Measurements from ENCODE around the gene UNK. TPM values are rescaled to one million over a fixed set of nuclear protein-coding genes. Genes with fewer than 3 reads are reported as not detected.

The UNK gene
- total RNA-seq, 2 experiments from 2014 or later, result 41.5 to 67.6 TPM

- Histone ChIP-seq H3K36me3 (ENCODE audit: insufficient read depth, low read length) (0 out of 2 replicates have a peak, but pooled peaks cover 7% of the 10 kb centered on the region), H2AFZ (ENCODE audit: low read length) (no peak overlapping the region), H4K20me1 (ENCODE audit: insufficient read depth, low read length) (no peaks in the 10 kb centered on the region), H3K9me2 (ENCODE audit: insufficient read depth, low read length) (no peaks in the 10 kb centered on the region), H3K4me1 (ENCODE audit: insufficient read depth, low read length, poor library complexity, severe bottlenecking) (peaks cover 41% of the 10 kb centered on the region), H3K4me3 (ENCODE audit: low read depth, low read length, poor library complexity, severe bottlenecking) (no peak overlapping the region), H3K79me2 (ENCODE audit: insufficient read depth, low read depth, low read length) (no peaks in the 10 kb centered on the region), H3K27ac (ENCODE audit: low read depth, low read length, poor library complexity, severe bottlenecking) (no peak overlapping the region), H3K9me3 (ENCODE audit: low read length) (no peaks in the 10 kb centered on the region), H3K4me2 (ENCODE audit: low read length) (no peak overlapping the region)
- TF ChIP-seq EZH2phosphoT487 (IDR thresholded peaks at IDR 0.05; ENCODE audit: borderline replicate concordance, low read depth, low read length), result no peak
- no peak for TF ChIP-seq CTCF (conservative IDR thresholded peaks at IDR 0.05; ENCODE audit: low read length)
- POLR2A ChIA-PET, result interaction anchor here (0.6 to 3.5 kb wide), 3 partner anchors 16 to 511 kb away, joined by 8 to 28 read pairs (median 11); partner anchors contain the start of gene WBP2
- BruUV-seq (replicated peaks), result TSS peak; percentile 74
- intact Hi-C loops (cut with micrococcal nuclease; ENCODE audit: unreplicated experiment), result no loop called here
- CTCF ChIA-PET (ENCODE audit: unreplicated experiment), result interaction anchor here (0.7 to 0.9 kb wide), 2 partner anchors 16 to 453 kb away, joined by 3 to 17 read pairs; no protein-coding TSS in a partner anchor
- DNase-seq (ENCODE audit: low spot score), result no peak
Observed at GRCh38 chr17:75874323-75875181, 89.9 kb downstream of the UNK start.

Small RNAs within 50 kb of the gene (microRNA-seq; reads per million reads assigned to microRNA genes)
- gene MIR4738 (ENCODE audit: borderline replicate concordance), result not detected

Other genes with a start within 250 kb of the UNK start
- 8.9 and 9.7 TPM in 2 replicates for gene MYO15B, start 197.0 kb upstream of the UNK start, total RNA-seq (2014; rRNA removed; shearing (Covaris generic))
- gene MYO15B, start 197.0 kb upstream of the UNK start, total RNA-seq (2022), result 17.7 and 19.2 TPM in 2 replicates
- gene SMIM5, start 151.4 kb upstream of the UNK start, total RNA-seq (2014; rRNA removed; shearing (Covaris generic)), result 0.06 TPM in 1 of 2 replicates, not detected in the other
- gene SMIM5, start 151.4 kb upstream of the UNK start, total RNA-seq (2022), result not detected in 2 replicates
- gene RECQL5, start 117.7 kb upstream of the UNK start, total RNA-seq (2014; rRNA removed; shearing (Covaris generic)), result 90.0 and 91.9 TPM in 2 replicates
- gene RECQL5, start 117.7 kb upstream of the UNK start, total RNA-seq (2022), result 133 and 139 TPM in 2 replicates
- gene SAP30BP, start 117.5 kb upstream of the UNK start, total RNA-seq (2014; rRNA removed; shearing (Covaris generic)), result 122 and 127 TPM in 2 replicates
- 180 and 187 TPM in 2 replicates for gene SAP30BP, start 117.5 kb upstream of the UNK start, total RNA-seq (2022)
- gene ITGB4, start 63.3 kb upstream of the UNK start, total RNA-seq (2014; rRNA removed; shearing (Covaris generic)), result 0.66 and 2.0 TPM in 2 replicates
- gene ITGB4, start 63.3 kb upstream of the UNK start, total RNA-seq (2022), result 1.9 and 3.9 TPM in 2 replicates
- 88.2 and 99.4 TPM in 2 replicates for gene GALK1, start 19.6 kb upstream of the UNK start, total RNA-seq (2014; rRNA removed; shearing (Covaris generic))
- 74.8 and 76.5 TPM in 2 replicates for gene GALK1, start 19.6 kb upstream of the UNK start, total RNA-seq (2022)
- gene UNC13D, start 59.6 kb downstream of the UNK start, total RNA-seq (2014; rRNA removed; shearing (Covaris generic)), result 7.1 and 8.0 TPM in 2 replicates
- 12.2 and 17.8 TPM in 2 replicates for gene UNC13D, start 59.6 kb downstream of the UNK start, total RNA-seq (2022)
- gene WBP2, start 70.5 kb downstream of the UNK start, total RNA-seq (2014; rRNA removed; shearing (Covaris generic)), result 24.1 and 29.9 TPM in 2 replicates
- gene WBP2, start 70.5 kb downstream of the UNK start, total RNA-seq (2022), result 117 and 123 TPM in 2 replicates
- gene TRIM47, start 93.8 kb downstream of the UNK start, total RNA-seq (2014; rRNA removed; shearing (Covaris generic)), result 32.7 and 41.9 TPM in 2 replicates
- 21.6 and 25.9 TPM in 2 replicates for gene TRIM47, start 93.8 kb downstream of the UNK start, total RNA-seq (2022)
- 45.0 and 54.2 TPM in 2 replicates for gene TRIM65, start 112.1 kb downstream of the UNK start, total RNA-seq (2014; rRNA removed; shearing (Covaris generic))
- 60.4 and 62.9 TPM in 2 replicates for gene TRIM65, start 112.1 kb downstream of the UNK start, total RNA-seq (2022)
- 91.9 and 112 TPM in 2 replicates for gene MRPL38, start 120.1 kb downstream of the UNK start, total RNA-seq (2014; rRNA removed; shearing (Covaris generic))
- 175 and 198 TPM in 2 replicates for gene MRPL38, start 120.1 kb downstream of the UNK start, total RNA-seq (2022)
- 34.6 and 38.7 TPM in 2 replicates for gene FBF1, start 156.2 kb downstream of the UNK start, total RNA-seq (2014; rRNA removed; shearing (Covaris generic))
- 47.8 and 47.9 TPM in 2 replicates for gene FBF1, start 156.2 kb downstream of the UNK start, total RNA-seq (2022)
- 12.3 and 22.6 TPM in 2 replicates for gene ACOX1, start 194.4 kb downstream of the UNK start, total RNA-seq (2014; rRNA removed; shearing (Covaris generic))
- 30.2 and 34.6 TPM in 2 replicates for gene ACOX1, start 194.4 kb downstream of the UNK start, total RNA-seq (2022)
- gene TEN1, start 194.4 kb downstream of the UNK start, total RNA-seq (2014; rRNA removed; shearing (Covaris generic)), result 17.6 and 22.5 TPM in 2 replicates
- gene TEN1, start 194.4 kb downstream of the UNK start, total RNA-seq (2022), result 18.2 and 22.5 TPM in 2 replicates
- gene CDK3, start 216.0 kb downstream of the UNK start, total RNA-seq (2014; rRNA removed; shearing (Covaris generic)), result 7.3 and 15.9 TPM in 2 replicates
- gene CDK3, start 216.0 kb downstream of the UNK start, total RNA-seq (2022), result 12.8 and 17.2 TPM in 2 replicates
- gene EVPL, start 242.5 kb downstream of the UNK start, total RNA-seq (2014; rRNA removed; shearing (Covaris generic)), result 5.6 and 9.9 TPM in 2 replicates
- gene EVPL, start 242.5 kb downstream of the UNK start, total RNA-seq (2022), result 5.1 and 6.9 TPM in 2 replicates

Data from OCI-LY7 (cell line).